ENCODE data around the gene TYW5. TPM values are rescaled to one million over a fixed set of nuclear protein-coding genes. Genes with fewer than 3 reads are reported as not detected.

TYW5 gene
- total and polyA plus RNA-seq, 2 of the 13 experiments (the other 11 are each of a cell fraction or from before 2014, with no cell fraction given) = 8.3 to 14.6 TPM

DNA sequence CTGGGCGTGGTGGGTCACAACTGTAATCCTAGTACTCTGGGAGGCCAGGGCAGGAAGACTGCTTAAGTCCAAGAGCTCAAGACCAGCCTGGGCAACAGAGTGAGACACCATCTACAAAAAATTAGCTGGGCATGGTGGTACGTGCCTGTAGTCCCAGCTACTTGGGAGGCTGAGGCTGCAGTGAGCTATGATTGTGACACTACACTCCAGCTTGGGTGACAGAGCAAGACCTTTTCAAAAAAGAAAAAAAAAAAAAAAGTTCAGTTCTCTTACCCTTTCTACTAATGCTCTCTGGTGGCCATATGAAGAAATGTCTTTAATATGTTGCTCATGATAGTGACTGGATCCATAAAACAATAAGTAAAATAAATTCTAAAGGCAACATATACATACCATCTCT is 14.9 kb downstream of the TYW5 start (continued):
- TF ChIP-seq, protein P1, sequence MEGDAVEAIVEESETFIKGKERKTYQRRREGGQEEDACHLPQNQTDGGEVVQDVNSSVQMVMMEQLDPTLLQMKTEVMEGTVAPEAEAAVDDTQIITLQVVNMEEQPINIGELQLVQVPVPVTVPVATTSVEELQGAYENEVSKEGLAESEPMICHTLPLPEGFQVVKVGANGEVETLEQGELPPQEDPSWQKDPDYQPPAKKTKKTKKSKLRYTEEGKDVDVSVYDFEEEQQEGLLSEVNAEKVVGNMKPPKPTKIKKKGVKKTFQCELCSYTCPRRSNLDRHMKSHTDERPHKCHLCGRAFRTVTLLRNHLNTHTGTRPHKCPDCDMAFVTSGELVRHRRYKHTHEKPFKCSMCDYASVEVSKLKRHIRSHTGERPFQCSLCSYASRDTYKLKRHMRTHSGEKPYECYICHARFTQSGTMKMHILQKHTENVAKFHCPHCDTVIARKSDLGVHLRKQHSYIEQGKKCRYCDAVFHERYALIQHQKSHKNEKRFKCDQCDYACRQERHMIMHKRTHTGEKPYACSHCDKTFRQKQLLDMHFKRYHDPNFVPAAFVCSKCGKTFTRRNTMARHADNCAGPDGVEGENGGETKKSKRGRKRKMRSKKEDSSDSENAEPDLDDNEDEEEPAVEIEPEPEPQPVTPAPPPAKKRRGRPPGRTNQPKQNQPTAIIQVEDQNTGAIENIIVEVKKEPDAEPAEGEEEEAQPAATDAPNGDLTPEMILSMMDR (CRISPR knock-in tag; IDR thresholded peaks at IDR 0.05) = peak; percentile 44
- TF ChIP-seq STAG1 (CRISPR knock-in tag; IDR thresholded peaks at IDR 0.05) (peak; percentile 39), ZNF101 (CRISPR knock-in tag; IDR thresholded peaks at IDR 0.05; ENCODE audit: borderline replicate concordance, low read depth) (no peak)

DNA sequence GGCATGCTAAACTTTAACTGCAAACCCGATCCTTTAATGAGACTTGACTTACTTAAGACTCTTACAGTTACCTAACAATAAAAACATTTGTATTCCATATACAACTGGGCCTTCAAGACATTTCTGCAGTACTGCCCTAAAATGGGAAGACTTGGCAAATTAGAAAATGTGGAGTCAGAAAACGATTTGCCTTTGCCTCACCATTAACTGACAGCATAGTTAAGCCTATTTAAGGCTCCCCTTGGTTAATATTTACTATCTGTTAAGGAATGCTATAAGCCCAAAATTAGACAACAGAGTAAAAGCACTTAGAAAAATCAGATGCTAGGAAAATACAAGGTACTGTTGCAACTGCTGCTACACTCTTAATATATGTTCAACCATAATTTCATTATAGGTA is 18.7 kb downstream of the TYW5 start:
- 0 out of 2 replicates have a peak, but pooled peaks have one; percentile 6 for TF ChIP-seq RBFOX2 (IDR thresholded peaks at IDR 0.05; ENCODE audit: low read depth, low read length)
- no peak for TF ChIP-seq ZNF430 (CRISPR knock-in tag; IDR thresholded peaks at IDR 0.05)
- Histone ChIP-seq H3K27me3 (ENCODE audit: control insufficient read depth in 1 of 2, insufficient read depth in 2 of 2, low read length in 2 of 2) (no peaks in the 10 kb centered on the region), H3K9me3 (ENCODE audit: low read length) (no peaks in the 10 kb centered on the region), H3K4me3 (replicated peaks in 1 of 3; ENCODE audit: insufficient read depth in 1 of 3, low read depth in 2 of 3, low read length in 3 of 3) (no peak overlapping the region), H3K79me2 (ENCODE audit: insufficient read depth, low read length) (no peaks in the 10 kb centered on the region), H3K9ac (ENCODE audit: insufficient read depth, low read depth, low read length) (no peak overlapping the region), H3K36me3 (replicated peaks in 1 of 2; ENCODE audit: control insufficient read depth in 1 of 2, insufficient read depth in 2 of 2, low read length in 2 of 2) (peaks cover 8 to 54% of the 10 kb centered on the region in 2 experiments), H4K20me1 (ENCODE audit: insufficient read depth, low read length) (no peaks in the 10 kb centered on the region; the same call in 1 of the 2 replicates), H3K4me1 (ENCODE audit: insufficient read depth, low read length) (no peaks in the 10 kb centered on the region), H2AFZ (ENCODE audit: low read length) (no peak overlapping the region), H3K27ac (ENCODE audit: extremely low read length, insufficient read depth, low read length) (no peak overlapping the region), H3K4me2 (ENCODE audit: low read depth, low read length) (no peak overlapping the region)
- ChIA-PET CTCF (ENCODE audit: low intra/inter-chr PET ratio, low total read pairs) (no interaction called here), POLR2A (no interaction called here)
- WGBS (ENCODE audit: low lambda C conversion rate) = 75% methylated on average over 2 of the region's 2 CpGs
- FAIRE-seq (no peak), DNase-seq (ENCODE audit: low spot score) (no peak), ATAC-seq (no peak)
- intact Hi-C loops (cut with micrococcal nuclease; ENCODE audit: unreplicated experiment) = no loop called here
- in situ Hi-C loops (cut with HindIII; ENCODE audit: extremely low pct_ligation_motif_present, low pct_unique_long_range_greater_than_20kb) = no loop called here
- no TSS peak for BruUV-seq (replicated peaks)

DNA sequence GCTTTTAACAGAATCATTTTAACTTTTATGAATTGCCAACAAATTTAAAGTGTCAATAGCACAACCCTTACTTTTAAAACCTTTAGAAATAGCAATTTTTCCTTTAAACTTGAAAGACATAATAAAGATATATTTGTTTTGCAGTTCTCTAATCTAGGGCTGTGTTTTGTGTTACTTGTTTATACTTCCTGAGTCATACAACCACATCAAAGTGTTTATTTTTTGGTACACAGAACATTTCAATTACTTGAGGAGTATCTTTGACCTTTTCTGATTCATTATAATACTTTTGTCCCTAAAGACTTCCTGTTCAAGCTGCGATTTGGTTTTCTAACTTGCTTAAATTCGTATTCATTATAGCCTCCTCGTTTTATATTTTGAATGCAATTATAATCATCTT is 21.8 kb downstream of the TYW5 start:
- Histone ChIP-seq H2AFZ (ENCODE audit: low read length) (no peak overlapping the region), H3K4me2 (ENCODE audit: low read depth, low read length) (no peak overlapping the region), H3K27ac (ENCODE audit: extremely low read length, insufficient read depth, low read length) (no peak overlapping the region), H3K27me3 (ENCODE audit: control insufficient read depth in 1 of 2, insufficient read depth in 2 of 2, low read length in 2 of 2) (no peaks in the 10 kb centered on the region), H3K4me3 (replicated peaks in 1 of 3; ENCODE audit: insufficient read depth in 1 of 3, low read depth in 2 of 3, low read length in 3 of 3) (no peak overlapping the region), H4K20me1 (ENCODE audit: insufficient read depth, low read length) (no peaks in the 10 kb centered on the region), H3K36me3 (replicated peaks in 1 of 2; ENCODE audit: control insufficient read depth in 1 of 2, insufficient read depth in 2 of 2, low read length in 2 of 2) (peaks cover 6 to 42% of the 10 kb centered on the region in 2 experiments), H3K9me3 (ENCODE audit: low read length) (no peaks in the 10 kb centered on the region), H3K79me2 (ENCODE audit: insufficient read depth, low read length) (no peaks in the 10 kb centered on the region), H3K9ac (ENCODE audit: insufficient read depth, low read depth, low read length) (no peak overlapping the region), H3K4me1 (ENCODE audit: insufficient read depth, low read length) (no peaks in the 10 kb centered on the region)
- intact Hi-C loops (cut with micrococcal nuclease; ENCODE audit: unreplicated experiment) (no loop called here), in situ Hi-C loops (cut with HindIII; ENCODE audit: extremely low pct_ligation_motif_present, low pct_unique_long_range_greater_than_20kb) (no loop called here)
- ATAC-seq (no peak), FAIRE-seq (no peak), DNase-seq (ENCODE audit: low spot score) (no peak)
- CTCF ChIA-PET (ENCODE audit: low intra/inter-chr PET ratio, low total read pairs) = no interaction called here
- 83% methylated on average over 3 of the region's 3 CpGs for WGBS (ENCODE audit: low lambda C conversion rate)
- POLR2A ChIA-PET = no interaction called here
- no TSS peak for BruUV-seq (replicated peaks)
- TF ChIP-seq, protein P2, sequence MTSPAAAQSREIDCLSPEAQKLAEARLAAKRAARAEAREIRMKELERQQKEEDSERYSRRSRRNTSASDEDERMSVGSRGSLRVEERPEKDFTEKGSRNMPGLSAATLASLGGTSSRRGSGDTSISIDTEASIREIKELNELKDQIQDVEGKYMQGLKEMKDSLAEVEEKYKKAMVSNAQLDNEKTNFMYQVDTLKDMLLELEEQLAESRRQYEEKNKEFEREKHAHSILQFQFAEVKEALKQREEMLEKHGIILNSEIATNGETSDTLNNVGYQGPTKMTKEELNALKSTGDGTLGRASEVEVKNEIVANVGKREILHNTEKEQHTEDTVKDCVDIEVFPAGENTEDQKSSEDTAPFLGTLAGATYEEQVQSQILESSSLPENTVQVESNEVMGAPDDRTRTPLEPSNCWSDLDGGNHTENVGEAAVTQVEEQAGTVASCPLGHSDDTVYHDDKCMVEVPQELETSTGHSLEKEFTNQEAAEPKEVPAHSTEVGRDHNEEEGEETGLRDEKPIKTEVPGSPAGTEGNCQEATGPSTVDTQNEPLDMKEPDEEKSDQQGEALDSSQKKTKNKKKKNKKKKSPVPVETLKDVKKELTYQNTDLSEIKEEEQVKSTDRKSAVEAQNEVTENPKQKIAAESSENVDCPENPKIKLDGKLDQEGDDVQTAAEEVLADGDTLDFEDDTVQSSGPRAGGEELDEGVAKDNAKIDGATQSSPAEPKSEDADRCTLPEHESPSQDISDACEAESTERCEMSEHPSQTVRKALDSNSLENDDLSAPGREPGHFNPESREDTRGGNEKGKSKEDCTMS (CRISPR knock-in tag; conservative IDR thresholded peaks at IDR 0.05) = no peak
- TF ChIP-seq TAF15 (IDR thresholded peaks at IDR 0.05; ENCODE audit: low read depth, low read length, poor library complexity, severe bottlenecking) = no peak
- TF ChIP-seq, protein P3, sequence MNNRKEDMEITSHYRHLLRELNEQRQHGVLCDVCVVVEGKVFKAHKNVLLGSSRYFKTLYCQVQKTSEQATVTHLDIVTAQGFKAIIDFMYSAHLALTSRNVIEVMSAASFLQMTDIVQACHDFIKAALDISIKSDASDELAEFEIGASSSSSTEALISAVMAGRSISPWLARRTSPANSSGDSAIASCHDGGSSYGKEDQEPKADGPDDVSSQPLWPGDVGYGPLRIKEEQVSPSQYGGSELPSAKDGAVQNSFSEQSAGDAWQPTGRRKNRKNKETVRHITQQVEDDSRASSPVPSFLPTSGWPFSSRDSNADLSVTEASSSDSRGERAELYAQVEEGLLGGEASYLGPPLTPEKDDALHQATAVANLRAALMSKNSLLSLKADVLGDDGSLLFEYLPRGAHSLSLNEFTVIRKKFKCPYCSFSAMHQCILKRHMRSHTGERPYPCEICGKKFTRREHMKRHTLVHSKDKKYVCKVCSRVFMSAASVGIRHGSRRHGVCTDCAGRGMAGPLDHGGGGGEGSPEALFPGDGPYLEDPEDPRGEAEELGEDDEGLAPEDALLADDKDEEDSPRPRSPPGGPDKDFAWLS (CRISPR knock-in tag; IDR thresholded peaks at IDR 0.05; ENCODE audit: borderline replicate concordance) = no peak
- TF ChIP-seq, protein P4, sequence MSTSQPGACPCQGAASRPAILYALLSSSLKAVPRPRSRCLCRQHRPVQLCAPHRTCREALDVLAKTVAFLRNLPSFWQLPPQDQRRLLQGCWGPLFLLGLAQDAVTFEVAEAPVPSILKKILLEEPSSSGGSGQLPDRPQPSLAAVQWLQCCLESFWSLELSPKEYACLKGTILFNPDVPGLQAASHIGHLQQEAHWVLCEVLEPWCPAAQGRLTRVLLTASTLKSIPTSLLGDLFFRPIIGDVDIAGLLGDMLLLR (CRISPR knock-in tag; IDR thresholded peaks at IDR 0.05) = no peak
